Coronary artery (tissue), 2 donors: ENCODE results near the gene GCK.

Experiments
- DNase-seq: peaks from one replicate; pipeline ENCODE4 v3.0.0-alpha.2; 2017; ENCODE audit warnings: low spot score
- H3K27ac ChIP-seq, 2 donors: fragments of 200-600 bp; sonication (generic); one replicate each; pipeline ENCODE4 v1.5.1; 2016 to 2019
- H3K4me3 ChIP-seq: fragments of 200-600 bp; sonication (generic); 2 replicates; pipeline ENCODE4 v1.5.1; 2016; ENCODE audit warnings: mild to moderate bottlenecking, moderate library complexity
- CTCF ChIP-seq: fragments of 200-600 bp; sonication (generic); IDR thresholded peaks from one replicate; pipeline ENCODE4 v1.5.1; 2019; ENCODE audit warnings: antibody characterized with exemption

The GCK gene

GRCh38 chr7:44227911-44228310, 38.7 kb upstream of the GCK start:
- Histone ChIP-seq H3K27ac (no peak overlapping the region), H3K4me3 (no peak overlapping the region)
- no peak for DNase-seq
- TF ChIP-seq CTCF: no peak

GRCh38 chr7:44226396-44226753, 37.1 kb upstream of the GCK start:
- no peak overlapping the region for H3K4me3 ChIP-seq
- no peak overlapping the region for H3K27ac ChIP-seq
- no peak for DNase-seq
- TF ChIP-seq CTCF: no peak

DNA sequence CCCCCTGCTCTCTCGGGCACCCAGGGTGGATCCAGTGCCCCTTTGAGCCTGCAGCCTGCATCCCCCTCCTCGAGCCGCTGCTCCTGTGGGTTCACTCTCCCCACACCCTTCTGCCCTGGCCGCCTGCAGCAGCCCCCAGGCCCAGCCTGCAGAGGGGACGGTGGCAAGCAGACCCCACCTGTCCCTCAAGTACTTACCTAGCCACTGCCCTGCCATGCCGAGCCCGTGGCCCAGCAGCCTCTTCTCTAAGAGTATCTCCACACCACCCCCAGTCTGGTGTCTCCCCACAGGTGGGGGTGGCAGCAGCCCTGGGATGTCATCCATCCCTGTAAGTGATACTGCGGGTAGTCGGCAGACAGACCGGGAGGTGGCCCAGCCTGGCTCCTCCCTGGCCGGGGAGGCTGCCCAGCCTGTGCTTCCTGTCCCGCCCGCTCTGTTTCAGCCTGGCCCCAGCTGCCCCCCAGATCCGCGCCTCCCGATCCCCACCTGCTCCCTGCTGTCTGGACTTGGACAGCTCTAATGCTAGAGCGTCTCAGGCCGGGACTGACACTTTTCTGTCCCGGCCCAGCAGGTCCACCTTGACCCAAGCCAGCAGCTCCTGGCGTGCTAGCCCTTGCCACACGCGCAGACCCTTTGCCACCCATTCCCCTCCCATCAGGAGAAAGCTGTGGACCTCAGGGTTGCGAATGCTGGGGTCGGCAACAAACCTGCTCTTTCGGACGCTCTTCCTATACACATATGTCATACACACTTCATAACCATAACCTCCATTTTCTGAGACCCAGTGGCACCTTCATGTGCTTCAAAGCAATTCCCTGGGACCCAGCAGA, 36.5 kb upstream of the GCK start:
- Histone ChIP-seq H3K27ac (no peak overlapping the region), H3K4me3 (no peak overlapping the region)
- no peak for DNase-seq
- no peak for TF ChIP-seq CTCF

DNA sequence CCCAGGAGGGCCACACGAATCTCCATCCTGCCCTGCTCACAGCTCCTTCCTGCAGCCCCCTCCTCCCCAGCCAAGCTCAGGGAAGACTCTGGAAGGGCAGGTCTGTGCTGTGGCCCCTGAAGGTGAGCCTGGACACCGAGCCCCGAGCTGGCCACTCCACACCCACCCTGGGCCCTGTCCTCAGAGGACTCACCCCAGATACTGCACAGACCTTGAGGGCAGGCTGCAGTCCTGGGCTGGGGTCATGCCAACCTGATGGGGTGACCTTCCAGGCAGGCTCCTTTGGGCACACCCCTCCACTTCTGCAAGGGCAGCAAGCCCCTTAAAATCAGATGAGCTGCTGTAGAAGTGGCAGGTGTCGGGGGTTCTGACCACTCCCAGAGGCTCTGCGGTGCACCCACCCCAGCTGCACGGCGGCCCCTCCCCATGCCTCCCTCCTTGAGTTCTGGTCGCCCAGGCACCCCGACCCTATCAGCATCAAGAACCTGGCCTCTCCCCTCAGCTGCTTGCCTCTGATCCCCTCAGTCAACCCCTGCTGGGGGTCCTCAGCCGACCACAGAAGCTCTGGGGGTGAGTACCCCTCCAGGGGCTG, 35.8 kb upstream of the GCK start:
- Histone ChIP-seq H3K4me3 (no peak overlapping the region), H3K27ac (no peak overlapping the region)
- TF ChIP-seq CTCF: no peak
- DNase-seq: no peak

GRCh38 chr7:44224080-44224973, 35.1 kb upstream of the GCK start:
- no peak overlapping the region for H3K4me3 ChIP-seq
- DNase-seq: no peak
- H3K27ac ChIP-seq: no peak overlapping the region
- TF ChIP-seq CTCF: no peak

DNA sequence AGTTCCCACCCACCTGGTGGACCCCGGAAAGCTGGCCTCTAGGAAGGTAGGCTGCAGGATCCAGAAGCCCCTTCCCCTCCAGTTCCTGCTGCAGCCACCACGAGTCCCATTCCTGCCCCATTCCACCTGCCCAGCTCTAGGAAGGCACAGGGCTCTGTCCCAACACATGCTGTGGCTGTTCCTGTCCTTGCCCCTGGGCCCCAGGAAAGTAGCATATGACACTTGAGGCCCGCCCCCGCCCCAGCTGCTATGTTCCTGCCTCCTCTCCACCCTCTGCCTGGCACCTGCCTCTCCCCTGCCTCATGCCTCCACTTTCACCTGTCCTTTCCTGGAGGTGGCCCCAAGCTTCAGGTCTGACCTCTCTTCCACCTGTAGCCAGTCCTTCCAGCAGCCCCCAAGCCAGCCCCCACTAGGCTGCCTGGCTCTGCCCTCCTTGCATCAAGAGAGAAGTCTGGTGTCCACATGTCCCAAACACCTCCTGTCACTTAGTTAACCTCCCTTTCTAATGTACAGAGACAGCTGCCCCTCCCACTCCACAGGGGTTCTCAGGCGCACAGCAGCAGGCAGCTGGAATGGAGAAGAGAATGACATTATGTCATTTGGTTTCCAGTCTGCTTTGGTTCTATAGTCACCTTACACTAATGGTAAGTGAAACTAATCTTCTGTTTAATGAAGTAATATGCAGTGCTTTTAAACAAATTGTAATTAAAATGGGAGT, 34.3 kb upstream of the GCK start:
- no peak for DNase-seq
- H3K27ac ChIP-seq: no peak overlapping the region
- H3K4me3 ChIP-seq: no peak overlapping the region
- TF ChIP-seq CTCF: no peak
